NCI-H128 (cell line): ENCODE data around the gene KLHL20.
"Not testable (repeated sequence)": the region's sequence is repeated elsewhere in the genome, so short reads cannot be mapped to it uniquely, and the experiment has no call there.

ENCODE experiments used
- DNase-seq: peaks from one replicate; lab custom pipeline; 2025; ENCODE audit not compliant: unreplicated experiment; lab: John Stamatoyannopoulos, UW

The KLHL20 gene

GRCh38 chr1:173714759-173715537 is at the start of gene KLHL20:
Gene KLHL20 (plus strand): TSS chr1:173714981. CDS start chr1:173716044, 1,063 bp downstream.
- peak; percentile 87 for DNase-seq

GRCh38 chr1:173666646-173667045 is 48.1 kb upstream of the KLHL20 start:
- DNase-seq = no peak

GRCh38 chr1:173669491-173669941 is 45.3 kb upstream of the KLHL20 start, which contains the start of gene ANKRD45:
Gene ANKRD45 (minus strand): TSS chr1:173669851. CDS start chr1:173659418, 10,433 bp downstream.
- DNase-seq = peak; percentile 61

GRCh38 chr1:173674496-173674895 is 40.3 kb upstream of the KLHL20 start:
- not testable (repeated sequence) for DNase-seq

GRCh38 chr1:173680152-173680551 is 34.6 kb upstream of the KLHL20 start:
- DNase-seq = not testable (repeated sequence)

GRCh38 chr1:173682184-173682583 is 32.6 kb upstream of the KLHL20 start:
- DNase-seq = no peak

GRCh38 chr1:173683838-173684237 is 30.9 kb upstream of the KLHL20 start:
- not testable (repeated sequence) for DNase-seq

- not testable (repeated sequence) for DNase-seq
Observed at GRCh38 chr1:173685121-173685520, 29.7 kb upstream of the KLHL20 start.

- no peak for DNase-seq
Observed at GRCh38 chr1:173688300-173688699, 26.5 kb upstream of the KLHL20 start.

GRCh38 chr1:173693238-173693637 is 21.5 kb upstream of the KLHL20 start:
- no peak for DNase-seq

GRCh38 chr1:173701299-173701698 is 13.5 kb upstream of the KLHL20 start:
- not testable (repeated sequence) for DNase-seq

GRCh38 chr1:173702736-173703135 is 12.0 kb upstream of the KLHL20 start:
- DNase-seq = no peak

- no peak for DNase-seq
Observed at GRCh38 chr1:173705117-173705516, 9.7 kb upstream of the KLHL20 start.

- DNase-seq = no peak
Observed at GRCh38 chr1:173708787-173709186, 6.0 kb upstream of the KLHL20 start.

- DNase-seq = no peak
Observed at GRCh38 chr1:173714441-173714758, 381 bp upstream of the KLHL20 start.

- no peak for DNase-seq
Observed at GRCh38 chr1:173715538-173715844, 710 bp downstream of the KLHL20 start.

- no peak for DNase-seq
Observed at GRCh38 chr1:173717238-173717637, 2.5 kb downstream of the KLHL20 start.

- not testable (repeated sequence) for DNase-seq
Observed at GRCh38 chr1:173731331-173731730, 16.6 kb downstream of the KLHL20 start.

GRCh38 chr1:173733912-173734311 is 19.1 kb downstream of the KLHL20 start:
- no peak for DNase-seq

GRCh38 chr1:173736104-173736503 is 21.3 kb downstream of the KLHL20 start:
- not testable (repeated sequence) for DNase-seq

GRCh38 chr1:173742203-173742886 is 27.6 kb downstream of the KLHL20 start:
- DNase-seq = no peak

GRCh38 chr1:173744651-173745050 is 29.9 kb downstream of the KLHL20 start:
- DNase-seq = no peak
